NOMO-1 (cell line): ENCODE results near the gene PIEZO1.
A peak's percentile ranks its signal among the peaks of the same experiment; 100 is the strongest.
"Not testable (repeated sequence)": the region's sequence is repeated elsewhere in the genome, so short reads cannot be mapped to it uniquely, and the experiment has no call there.

Source experiments
- DNase-seq, 2 experiments: peaks; one replicate each; lab custom pipeline; 2025; ENCODE audit not compliant: unreplicated experiment in 2 of 2; lab: John Stamatoyannopoulos, UW

PIEZO1 gene

GRCh38 chr16:88785106-88785924 is at the start of gene PIEZO1:
Gene PIEZO1, minus strand, starts transcription at chr16:88785220. Its CDS starts 256 bp downstream, at chr16:88784964.
- peak; percentile 33 to 55 for DNase-seq

- DNase-seq, result no peak
Measured at GRCh38 chr16:88834670-88835069, 49.6 kb upstream of the PIEZO1 start.

- DNase-seq, result no peak
Measured at GRCh38 chr16:88833086-88833485, 48.1 kb upstream of the PIEZO1 start.

- DNase-seq, result no peak
Measured at GRCh38 chr16:88831838-88832237, 46.8 kb upstream of the PIEZO1 start.

GRCh38 chr16:88830783-88831182 is 45.8 kb upstream of the PIEZO1 start:
- DNase-seq, result no peak

- DNase-seq, result no peak
Measured at GRCh38 chr16:88830258-88830657, 45.2 kb upstream of the PIEZO1 start.

GRCh38 chr16:88828711-88829110 is 43.7 kb upstream of the PIEZO1 start:
- DNase-seq, result no peak

GRCh38 chr16:88827727-88828126 is 42.7 kb upstream of the PIEZO1 start:
- DNase-seq, result no peak

- DNase-seq, result no peak
Measured at GRCh38 chr16:88826070-88826840, 41.2 kb upstream of the PIEZO1 start.

- DNase-seq, result no peak
Measured at GRCh38 chr16:88825146-88825545, 40.1 kb upstream of the PIEZO1 start.

GRCh38 chr16:88824256-88825077 is 39.4 kb upstream of the PIEZO1 start:
- DNase-seq, result no peak

GRCh38 chr16:88823646-88824045 is 38.6 kb upstream of the PIEZO1 start:
- not testable (repeated sequence) for DNase-seq

GRCh38 chr16:88822281-88823040 is 37.4 kb upstream of the PIEZO1 start:
- no peak for DNase-seq

GRCh38 chr16:88821168-88821850 is 36.3 kb upstream of the PIEZO1 start:
- no peak for DNase-seq

- no peak for DNase-seq
Measured at GRCh38 chr16:88820385-88821025, 35.5 kb upstream of the PIEZO1 start.

GRCh38 chr16:88819126-88819525 is 34.1 kb upstream of the PIEZO1 start:
- no peak for DNase-seq

GRCh38 chr16:88818575-88818874 is 33.5 kb upstream of the PIEZO1 start:
- no peak for DNase-seq

- no peak for DNase-seq
Measured at GRCh38 chr16:88817785-88818574, 33.0 kb upstream of the PIEZO1 start.
